Measurements from ENCODE around the gene PPP2R2B.

PPP2R2B gene

GRCh38 chr5:146717951-146718350 is 160.6 kb downstream of the PPP2R2B start:
- no peaks in the 10 kb centered on the region for H3K9me3 ChIP-seq (ENCODE audit: control insufficient read depth, insufficient read depth, low read length)
- no peaks in the 10 kb centered on the region for H3K36me3 ChIP-seq (ENCODE audit: insufficient read depth, low read length)
- H3K9ac ChIP-seq (ENCODE audit: low read depth, low read length) = no peak overlapping the region
- H3K4me1 ChIP-seq (ENCODE audit: insufficient read depth, low read length) = no peaks in the 10 kb centered on the region

GRCh38 chr5:146716636-146717035 is 161.9 kb downstream of the PPP2R2B start:
- H3K9ac ChIP-seq (ENCODE audit: low read depth, low read length) = no peak overlapping the region

GRCh38 chr5:146710348-146710747 is 168.2 kb downstream of the PPP2R2B start:
- Histone ChIP-seq H3K9me3 (ENCODE audit: control insufficient read depth, insufficient read depth, low read length) (no peaks in the 10 kb centered on the region), H3K36me3 (ENCODE audit: insufficient read depth, low read length) (no peaks in the 10 kb centered on the region; the same call in 1 of the 2 replicates), H3K4me1 (ENCODE audit: insufficient read depth, low read length) (no peaks in the 10 kb centered on the region), H3K9ac (ENCODE audit: low read depth, low read length) (no peak overlapping the region)

More at GRCh38 chr5:146716636-146717035, 161.9 kb downstream of the PPP2R2B start:
- Histone ChIP-seq H3K36me3 (ENCODE audit: insufficient read depth, low read length) (no peaks in the 10 kb centered on the region), H3K4me1 (ENCODE audit: insufficient read depth, low read length) (no peaks in the 10 kb centered on the region), H3K9me3 (ENCODE audit: control insufficient read depth, insufficient read depth, low read length) (no peaks in the 10 kb centered on the region)

- H3K36me3 ChIP-seq (ENCODE audit: insufficient read depth, low read length) = no peaks in the 10 kb centered on the region; the same call in 1 of the 2 replicates
- H3K4me1 ChIP-seq (ENCODE audit: insufficient read depth, low read length) = no peaks in the 10 kb centered on the region
- H3K9ac ChIP-seq (ENCODE audit: low read depth, low read length) = no peak overlapping the region
- H3K9me3 ChIP-seq (ENCODE audit: control insufficient read depth, insufficient read depth, low read length) = no peaks in the 10 kb centered on the region
Observed at GRCh38 chr5:146707316-146707715, 171.2 kb downstream of the PPP2R2B start.

GRCh38 chr5:146706321-146706972 is 172.1 kb downstream of the PPP2R2B start:
- no peaks in the 10 kb centered on the region; the same call in 1 of the 2 replicates for H3K36me3 ChIP-seq (ENCODE audit: insufficient read depth, low read length)
- no peak overlapping the region for H3K9ac ChIP-seq (ENCODE audit: low read depth, low read length)
- no peaks in the 10 kb centered on the region for H3K9me3 ChIP-seq (ENCODE audit: control insufficient read depth, insufficient read depth, low read length)
- H3K4me1 ChIP-seq (ENCODE audit: insufficient read depth, low read length) = no peaks in the 10 kb centered on the region

DNA sequence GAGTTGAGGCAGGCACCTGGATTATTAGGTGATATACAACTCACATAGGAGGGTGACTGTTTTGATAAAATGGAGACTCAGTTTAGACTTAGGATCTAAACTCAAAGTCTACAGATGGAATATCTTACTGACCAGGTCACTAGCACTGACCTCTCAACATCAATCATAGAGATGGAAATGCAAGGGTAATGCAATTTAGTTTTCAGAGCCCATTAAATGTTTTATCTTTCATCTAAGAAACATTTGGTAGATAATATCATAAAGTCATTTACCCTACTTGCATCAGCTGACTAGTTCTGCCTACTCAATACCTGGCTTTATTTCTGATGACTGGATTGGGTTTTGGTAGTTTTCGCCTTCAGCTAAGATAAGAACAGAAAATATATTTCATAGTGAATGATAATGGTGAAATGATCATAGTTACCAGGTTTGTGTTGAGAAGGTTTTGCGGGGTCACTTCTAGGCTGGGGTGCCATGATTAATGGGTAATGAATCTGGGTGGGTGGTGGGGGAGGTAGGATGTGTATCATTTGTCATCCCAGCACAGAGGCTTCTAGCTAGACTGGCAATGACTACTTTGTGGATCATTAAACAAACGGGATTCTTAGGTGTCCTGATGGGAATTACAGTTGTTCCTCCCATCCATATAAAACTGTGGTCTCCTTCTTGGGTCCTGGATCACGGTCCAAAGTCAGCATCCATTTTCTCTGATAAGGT is 173.4 kb downstream of the PPP2R2B start:
- Histone ChIP-seq H3K9me3 (ENCODE audit: control insufficient read depth, insufficient read depth, low read length) (no peaks in the 10 kb centered on the region), H3K36me3 (ENCODE audit: insufficient read depth, low read length) (no peaks in the 10 kb centered on the region; the same call in 1 of the 2 replicates), H3K4me1 (ENCODE audit: insufficient read depth, low read length) (0 out of 2 replicates have a peak, but pooled peaks cover 5% of the 10 kb centered on the region), H3K9ac (ENCODE audit: low read depth, low read length) (no peak overlapping the region)

DNA sequence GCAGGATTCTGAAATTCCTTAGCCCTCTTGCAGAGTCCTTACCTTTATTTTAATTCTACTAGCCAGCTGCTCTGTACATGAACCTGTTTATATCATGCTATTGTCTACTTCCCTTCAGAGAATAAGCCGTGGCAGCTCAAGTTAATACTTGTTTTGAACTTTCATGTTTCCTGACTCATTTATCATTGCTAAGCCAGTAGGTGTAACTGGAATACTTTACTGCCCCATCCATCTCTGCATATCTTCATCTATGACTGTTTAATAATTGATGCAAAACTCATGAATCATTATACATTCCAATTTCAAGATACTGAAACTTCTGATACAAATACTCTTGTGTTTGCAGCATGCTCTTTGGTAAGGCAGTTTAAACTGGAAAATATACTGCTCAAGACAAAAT is 174.7 kb downstream of the PPP2R2B start:
- H3K9me3 ChIP-seq (ENCODE audit: control insufficient read depth, insufficient read depth, low read length) = no peaks in the 10 kb centered on the region
- no peak overlapping the region for H3K9ac ChIP-seq (ENCODE audit: low read depth, low read length)
- H3K36me3 ChIP-seq (ENCODE audit: insufficient read depth, low read length) = no peaks in the 10 kb centered on the region
- H3K4me1 ChIP-seq (ENCODE audit: insufficient read depth, low read length) = 0 out of 2 replicates have a peak, but pooled peaks cover 7% of the 10 kb centered on the region

GRCh38 chr5:146703499-146703898 is 175.1 kb downstream of the PPP2R2B start:
- Histone ChIP-seq H3K36me3 (ENCODE audit: insufficient read depth, low read length) (no peaks in the 10 kb centered on the region), H3K9ac (ENCODE audit: low read depth, low read length) (no peak overlapping the region), H3K4me1 (ENCODE audit: insufficient read depth, low read length) (peaks cover 10% of the 10 kb centered on the region), H3K9me3 (ENCODE audit: control insufficient read depth, insufficient read depth, low read length) (no peaks in the 10 kb centered on the region)

- peaks cover 12% of the 10 kb centered on the region for H3K4me1 ChIP-seq (ENCODE audit: insufficient read depth, low read length)
Observed at GRCh38 chr5:146699664-146700418, 178.7 kb downstream of the PPP2R2B start.

GRCh38 chr5:146699138-146699537 is 179.4 kb downstream of the PPP2R2B start:
- Histone ChIP-seq H3K9ac (ENCODE audit: low read depth, low read length) (no peak overlapping the region), H3K9me3 (ENCODE audit: control insufficient read depth, insufficient read depth, low read length) (no peaks in the 10 kb centered on the region), H3K4me1 (ENCODE audit: insufficient read depth, low read length) (peaks cover 12% of the 10 kb centered on the region), H3K36me3 (ENCODE audit: insufficient read depth, low read length) (no peaks in the 10 kb centered on the region)

More at GRCh38 chr5:146699664-146700418, 178.7 kb downstream of the PPP2R2B start:
- Histone ChIP-seq H3K36me3 (ENCODE audit: insufficient read depth, low read length) (no peaks in the 10 kb centered on the region), H3K9ac (ENCODE audit: low read depth, low read length) (no peak overlapping the region), H3K9me3 (ENCODE audit: control insufficient read depth, insufficient read depth, low read length) (no peaks in the 10 kb centered on the region)

- H3K36me3 ChIP-seq (ENCODE audit: insufficient read depth, low read length) = no peaks in the 10 kb centered on the region
- no peaks in the 10 kb centered on the region for H3K9me3 ChIP-seq (ENCODE audit: control insufficient read depth, insufficient read depth, low read length)
- H3K4me1 ChIP-seq (ENCODE audit: insufficient read depth, low read length) = peaks cover 12% of the 10 kb centered on the region
- no peak overlapping the region for H3K9ac ChIP-seq (ENCODE audit: low read depth, low read length)
Observed at GRCh38 chr5:146698651-146699050, 179.9 kb downstream of the PPP2R2B start.

DNA sequence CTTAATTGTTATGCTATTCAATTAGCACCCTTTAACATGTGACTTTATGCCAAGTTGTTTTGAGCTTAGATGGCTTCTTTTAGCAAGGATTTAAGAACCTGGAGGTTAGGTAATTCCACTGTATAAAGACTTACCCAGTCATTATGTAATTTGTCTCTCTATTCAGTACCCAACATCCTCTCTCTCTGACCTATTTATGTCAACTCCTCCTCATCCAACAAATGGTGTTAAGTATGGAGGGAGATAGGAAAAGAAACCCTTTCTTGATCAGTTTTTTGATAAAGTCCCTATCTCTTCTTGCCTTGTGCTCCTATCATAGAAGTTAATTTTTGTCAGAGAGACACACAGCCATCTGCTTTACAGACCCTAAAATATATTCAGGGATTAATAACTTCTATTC is 181.3 kb downstream of the PPP2R2B start:
- Histone ChIP-seq H3K36me3 (ENCODE audit: insufficient read depth, low read length) (no peaks in the 10 kb centered on the region), H3K9ac (ENCODE audit: low read depth, low read length) (no peak overlapping the region), H3K4me1 (ENCODE audit: insufficient read depth, low read length) (peaks cover 12% of the 10 kb centered on the region), H3K9me3 (ENCODE audit: control insufficient read depth, insufficient read depth, low read length) (no peaks in the 10 kb centered on the region)

- H3K36me3 ChIP-seq (ENCODE audit: insufficient read depth, low read length) = no peaks in the 10 kb centered on the region
- no peaks in the 10 kb centered on the region for H3K9me3 ChIP-seq (ENCODE audit: control insufficient read depth, insufficient read depth, low read length)
- no peak overlapping the region for H3K9ac ChIP-seq (ENCODE audit: low read depth, low read length)
- peaks cover 11% of the 10 kb centered on the region for H3K4me1 ChIP-seq (ENCODE audit: insufficient read depth, low read length)
Observed at GRCh38 chr5:146695646-146696045, 182.9 kb downstream of the PPP2R2B start.

- H3K9me3 ChIP-seq (ENCODE audit: control insufficient read depth, insufficient read depth, low read length) = no peaks in the 10 kb centered on the region
- H3K36me3 ChIP-seq (ENCODE audit: insufficient read depth, low read length) = no peaks in the 10 kb centered on the region
- no peak overlapping the region for H3K9ac ChIP-seq (ENCODE audit: low read depth, low read length)
- no peaks in the 10 kb centered on the region for H3K4me1 ChIP-seq (ENCODE audit: insufficient read depth, low read length)
Observed at GRCh38 chr5:146690880-146691355, 187.6 kb downstream of the PPP2R2B start.
